ENCODE results near the gene HOXA9. TPM values are rescaled to one million over a fixed set of nuclear protein-coding genes. Genes with fewer than 3 reads are reported as not detected.

Gene HOXA9
- polyA plus RNA-seq, 4 donors = 0.28 to 74.3 TPM; not detected in 2

DNA sequence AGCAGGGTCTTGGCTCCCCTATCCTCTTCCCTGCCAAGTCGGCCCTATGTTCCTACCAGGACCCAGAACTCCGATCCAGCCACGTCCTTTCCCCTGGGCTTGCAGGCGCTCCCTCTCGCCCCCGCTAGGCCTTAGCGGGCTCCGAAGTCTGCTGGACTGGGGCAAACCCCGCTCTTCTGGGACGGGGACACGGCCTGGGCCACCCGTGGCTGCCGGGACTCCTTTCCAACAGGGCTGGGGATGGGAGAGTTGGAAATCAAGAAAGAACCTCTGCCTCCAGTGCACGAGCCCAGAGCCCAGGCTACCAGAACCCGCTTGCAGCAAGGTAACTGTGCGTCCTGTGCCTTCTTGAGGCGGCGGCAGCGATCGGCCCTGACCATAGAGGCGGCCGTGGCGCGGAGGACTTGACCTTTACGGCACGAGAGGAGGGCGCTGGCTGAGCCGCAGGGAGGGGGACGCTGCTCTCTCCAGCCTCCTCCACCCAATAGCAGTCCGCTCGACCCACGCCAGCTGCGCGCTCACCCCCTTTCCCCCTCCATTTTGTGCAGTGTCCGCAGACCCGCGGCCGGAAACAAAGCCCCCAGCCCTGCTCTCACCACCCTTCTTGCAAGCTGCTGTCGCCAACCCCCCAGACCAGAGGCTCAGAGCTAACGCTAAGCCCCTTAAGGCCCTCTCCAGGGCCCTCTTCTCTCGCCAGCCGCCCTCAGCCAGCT, 26.7 kb upstream of the HOXA9 start:
- 7 to 13% (median 8%) methylated on average over 41 to 42 of the region's 42 CpGs for WGBS, 3 donors
- Histone ChIP-seq H3K9me3 (ENCODE audit: control insufficient read depth in 2 of 2, insufficient read depth in 1 of 2, low read depth in 1 of 2, low read length in 1 of 2) (no peaks in the 10 kb centered on the region), H3K36me3 (ENCODE audit: control insufficient read depth in 3 of 3, insufficient read depth in 2 of 3, low read depth in 1 of 3, low read length in 3 of 3) (no peaks in the 10 kb centered on the region), H3K4me1 (ENCODE audit: control insufficient read depth in 3 of 3, insufficient read depth in 2 of 3, low read depth in 1 of 3, low read length in 2 of 3) (peaks cover 0 to 11% (median 5%) of the 10 kb centered on the region in 3 donors), H3K27me3 (ENCODE audit: control insufficient read depth in 3 of 3, insufficient read depth in 3 of 3, low read length in 3 of 3) (peaks cover 14 to 90% (median 67%) of the 10 kb centered on the region in 3 donors), H3K4me3 (ENCODE audit: low read depth in 1 of 3, low read length in 3 of 3) (peak overlapping the region; percentile 27 to 43 (median 31)), H3K27ac (ENCODE audit: low read depth in 1 of 3, low read length in 2 of 3) (peak overlapping the region in 1 of 3 donors; percentile 25)
- FAIRE-seq = no peak
- no peak for DNase-seq

DNA sequence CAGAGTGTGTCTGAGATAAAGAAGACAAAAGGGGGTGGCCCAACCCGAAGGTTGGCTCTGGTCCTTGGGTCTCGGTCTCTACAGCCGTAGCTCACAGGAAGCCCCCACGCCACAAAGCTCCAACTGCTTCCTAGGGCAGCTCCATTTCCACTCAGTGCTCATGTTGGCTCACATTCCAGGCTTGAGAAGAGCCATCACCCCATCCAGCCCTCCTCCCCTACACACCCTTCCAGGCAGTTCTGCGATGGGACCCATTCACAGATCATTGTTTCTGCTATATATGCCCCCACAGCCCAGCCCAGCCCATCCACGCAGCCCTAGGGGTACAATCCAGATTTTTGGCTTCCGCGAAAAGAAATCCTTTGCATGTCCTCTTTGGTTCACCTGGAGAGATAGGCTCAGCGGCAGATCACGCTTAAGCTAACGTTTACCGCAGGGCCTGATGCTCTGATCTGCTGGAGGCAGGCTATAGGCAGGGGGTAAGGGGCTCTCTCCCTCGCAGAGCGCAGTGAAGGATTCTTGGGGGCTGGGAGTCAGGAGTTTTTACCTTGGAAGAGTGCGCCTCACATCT, 25.9 kb upstream of the HOXA9 start:
- FAIRE-seq = no peak
- no peaks in the 10 kb centered on the region for H3K36me3 ChIP-seq (ENCODE audit: control insufficient read depth in 3 of 3, insufficient read depth in 2 of 3, low read depth in 1 of 3, low read length in 3 of 3)

GRCh38 chr7:27189997-27190748, 24.8 kb upstream of the HOXA9 start:
- 19 to 43% (median 32%) methylated on average over 7 of the region's 7 CpGs for WGBS, 3 donors
- FAIRE-seq (no peak), DNase-seq (no peak)
- Histone ChIP-seq H3K27me3 (ENCODE audit: control insufficient read depth in 3 of 3, insufficient read depth in 3 of 3, low read length in 3 of 3) (peaks cover 16 to 97% (median 79%) of the 10 kb centered on the region in 3 donors), H3K27ac (ENCODE audit: low read depth in 1 of 3, low read length in 2 of 3) (peak overlapping the region in 1 of 3 donors; percentile 68), H3K4me1 (ENCODE audit: control insufficient read depth in 3 of 3, insufficient read depth in 2 of 3, low read depth in 1 of 3, low read length in 2 of 3) (peaks cover 0 to 11% (median 5%) of the 10 kb centered on the region in 3 donors), H3K9me3 (ENCODE audit: control insufficient read depth in 2 of 2, insufficient read depth in 1 of 2, low read depth in 1 of 2, low read length in 1 of 2) (peaks cover 0 to 8% of the 10 kb centered on the region in 2 donors), H3K4me3 (ENCODE audit: low read depth in 1 of 3, low read length in 3 of 3) (no peak overlapping the region), H3K36me3 (ENCODE audit: control insufficient read depth in 3 of 3, insufficient read depth in 2 of 3, low read depth in 1 of 3, low read length in 3 of 3) (no peaks in the 10 kb centered on the region)

More for the DNA sequence above, 25.9 kb upstream of the HOXA9 start:
- Histone ChIP-seq H3K9me3 (ENCODE audit: control insufficient read depth in 2 of 2, insufficient read depth in 1 of 2, low read depth in 1 of 2, low read length in 1 of 2) (no peaks in the 10 kb centered on the region), H3K27me3 (ENCODE audit: control insufficient read depth in 3 of 3, insufficient read depth in 3 of 3, low read length in 3 of 3) (peaks cover 14 to 93% (median 69%) of the 10 kb centered on the region in 3 donors), H3K4me1 (ENCODE audit: control insufficient read depth in 3 of 3, insufficient read depth in 2 of 3, low read depth in 1 of 3, low read length in 2 of 3) (peaks cover 0 to 11% (median 5%) of the 10 kb centered on the region in 3 donors), H3K27ac (ENCODE audit: low read depth in 1 of 3, low read length in 2 of 3) (peak overlapping the region in 1 of 3 donors; percentile 9), H3K4me3 (ENCODE audit: low read depth in 1 of 3, low read length in 3 of 3) (peak overlapping the region in 1 of 3 donors; percentile 27)
- no peak for DNase-seq
- WGBS, 3 donors = 16 to 27% (median 24%) methylated on average over 15 of the region's 15 CpGs

- H3K9me3 ChIP-seq (ENCODE audit: control insufficient read depth in 2 of 2, insufficient read depth in 1 of 2, low read depth in 1 of 2, low read length in 1 of 2) = peaks cover 0 to 8% of the 10 kb centered on the region in 2 donors
- peak overlapping the region in 1 of 3 donors; percentile 68 for H3K27ac ChIP-seq (ENCODE audit: low read depth in 1 of 3, low read length in 2 of 3)
- H3K36me3 ChIP-seq (ENCODE audit: control insufficient read depth in 3 of 3, insufficient read depth in 2 of 3, low read depth in 1 of 3, low read length in 3 of 3) = no peaks in the 10 kb centered on the region
- H3K4me3 ChIP-seq (ENCODE audit: low read depth in 1 of 3, low read length in 3 of 3) = peak overlapping the region in 1 of 3 donors; percentile 28
- 7 to 14% (median 11%) methylated on average over 22 of the region's 22 CpGs for WGBS, 3 donors
- peaks cover 16 to 97% (median 83%) of the 10 kb centered on the region in 3 donors for H3K27me3 ChIP-seq (ENCODE audit: control insufficient read depth in 3 of 3, insufficient read depth in 3 of 3, low read length in 3 of 3)
- DNase-seq = no peak
- no peak for FAIRE-seq
- H3K4me1 ChIP-seq (ENCODE audit: control insufficient read depth in 3 of 3, insufficient read depth in 2 of 3, low read depth in 1 of 3, low read length in 2 of 3) = peaks cover 4 to 11% (median 7%) of the 10 kb centered on the region in 3 donors
Observed at GRCh38 chr7:27189295-27189996, 24.1 kb upstream of the HOXA9 start.

DNA sequence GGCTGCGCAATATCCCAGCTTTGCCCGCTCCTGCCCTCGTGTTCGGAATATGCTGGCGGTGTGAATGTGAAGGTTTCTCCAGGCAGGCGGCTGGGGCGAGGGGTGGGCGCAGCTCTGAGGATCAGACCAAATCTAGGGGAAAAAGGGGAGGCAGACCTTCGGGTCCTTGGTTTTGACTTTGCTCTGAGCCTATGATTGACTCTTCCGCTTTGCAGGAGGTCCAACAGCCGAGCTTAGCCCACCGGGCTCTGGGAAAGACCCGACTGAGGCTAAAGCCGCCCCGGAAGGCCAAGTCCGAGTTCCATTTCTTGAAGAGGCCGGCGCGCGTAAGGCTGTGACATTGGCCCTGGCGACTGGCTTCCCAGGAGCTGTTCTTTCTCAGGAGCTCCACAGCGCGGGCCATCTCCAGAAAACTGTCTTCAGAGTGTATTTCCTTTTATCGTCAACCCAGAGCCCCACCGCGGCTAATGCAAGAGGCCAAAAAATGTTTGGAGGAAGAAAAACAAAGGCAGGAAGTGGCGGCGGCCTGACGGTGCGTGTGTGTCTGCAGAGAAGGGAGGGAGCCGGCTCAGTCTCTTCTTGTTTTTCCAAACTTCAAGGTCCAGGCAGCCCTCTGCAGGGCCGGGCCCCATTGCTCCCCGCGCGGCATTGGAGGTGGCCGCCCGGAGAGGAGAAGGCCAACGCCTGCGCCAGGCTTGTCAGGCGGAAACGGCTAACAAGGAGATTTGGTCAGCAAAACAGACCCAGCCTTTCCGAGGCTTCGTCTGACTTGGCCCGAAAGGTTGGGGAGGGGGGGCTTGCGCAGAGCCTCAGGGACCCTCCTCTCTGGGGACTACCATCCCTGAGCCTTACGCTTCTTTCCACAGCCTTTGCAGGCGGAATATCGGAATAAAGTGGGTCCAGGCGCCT, 23.3 kb upstream of the HOXA9 start:
- Histone ChIP-seq H3K27me3 (ENCODE audit: control insufficient read depth in 3 of 3, insufficient read depth in 3 of 3, low read length in 3 of 3) (peaks cover 16 to 96% (median 84%) of the 10 kb centered on the region in 3 donors), H3K36me3 (ENCODE audit: control insufficient read depth in 3 of 3, insufficient read depth in 2 of 3, low read depth in 1 of 3, low read length in 3 of 3) (no peaks in the 10 kb centered on the region), H3K27ac (ENCODE audit: low read depth in 1 of 3, low read length in 2 of 3) (peak overlapping the region in 1 of 3 donors; percentile 68), H3K4me3 (ENCODE audit: low read depth in 1 of 3, low read length in 3 of 3) (peak overlapping the region in 2 of 3 donors; percentile 20 to 28), H3K4me1 (ENCODE audit: control insufficient read depth in 3 of 3, insufficient read depth in 2 of 3, low read depth in 1 of 3, low read length in 2 of 3) (peaks cover 4 to 15% (median 7%) of the 10 kb centered on the region in 3 donors), H3K9me3 (ENCODE audit: control insufficient read depth in 2 of 2, insufficient read depth in 1 of 2, low read depth in 1 of 2, low read length in 1 of 2) (peaks cover 0 to 8% of the 10 kb centered on the region in 2 donors)
- DNase-seq (no peak), FAIRE-seq (no peak)
- WGBS, 3 donors = 4 to 9% (median 8%) methylated on average over 48 to 49 of the region's 49 CpGs

DNA sequence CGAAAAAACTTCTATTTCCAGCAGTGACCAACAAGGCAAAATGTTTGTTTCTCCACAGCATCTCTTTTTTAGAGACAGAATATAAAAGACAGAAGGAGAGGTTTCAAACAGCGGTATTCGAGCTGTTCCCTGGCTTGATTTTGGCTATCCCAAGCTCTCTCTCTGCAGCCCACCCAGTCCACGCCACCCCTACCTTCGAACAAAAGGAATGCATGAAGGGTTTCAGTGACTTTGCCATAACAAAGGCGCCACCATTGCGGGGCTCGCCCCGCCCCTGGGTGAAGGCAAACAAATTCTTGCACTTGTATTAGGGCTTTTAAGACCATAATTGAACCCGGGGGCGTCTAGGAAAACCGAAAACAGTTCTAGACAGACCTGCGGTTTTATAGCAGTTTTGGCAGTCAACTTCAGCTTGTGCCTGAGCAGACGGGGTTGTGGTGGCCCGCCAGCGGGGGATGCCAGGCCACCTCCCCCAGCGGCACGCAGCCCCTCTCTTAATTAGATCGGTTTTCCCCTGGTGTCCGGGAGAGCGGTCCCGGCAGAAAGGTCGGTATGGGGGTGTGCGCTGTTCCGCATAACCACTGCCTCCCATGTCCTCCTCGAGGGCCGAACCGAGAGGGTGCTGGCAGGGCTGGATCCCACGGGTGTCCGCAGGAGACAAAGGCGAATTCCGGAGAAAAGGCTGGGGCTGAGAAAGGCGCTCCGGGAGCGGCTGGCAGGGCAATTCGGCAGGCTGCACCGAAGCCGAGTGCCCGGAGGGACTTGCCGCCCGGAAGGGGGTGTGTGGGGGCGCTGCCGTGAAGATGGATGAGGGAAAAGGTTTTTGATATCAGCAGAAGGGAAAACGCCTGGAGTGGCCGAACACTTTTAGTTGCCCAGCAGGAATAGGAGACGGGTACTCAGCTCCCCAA, 22.4 kb upstream of the HOXA9 start:
- H3K4me3 ChIP-seq (ENCODE audit: low read depth in 1 of 3, low read length in 3 of 3) = peak overlapping the region in 2 of 3 donors; percentile 20 to 28
- H3K27ac ChIP-seq (ENCODE audit: low read depth in 1 of 3, low read length in 2 of 3) = peak overlapping the region in 1 of 3 donors; percentile 68
- H3K4me1 ChIP-seq (ENCODE audit: control insufficient read depth in 3 of 3, insufficient read depth in 2 of 3, low read depth in 1 of 3, low read length in 2 of 3) = peaks cover 2 to 13% (median 4%) of the 10 kb centered on the region in 3 donors
- FAIRE-seq (no peak), DNase-seq (no peak)
- 5 to 8% (median 8%) methylated on average over 46 of the region's 46 CpGs for WGBS, 3 donors
- peaks cover 19 to 96% (median 86%) of the 10 kb centered on the region in 3 donors for H3K27me3 ChIP-seq (ENCODE audit: control insufficient read depth in 3 of 3, insufficient read depth in 3 of 3, low read length in 3 of 3)
- H3K36me3 ChIP-seq (ENCODE audit: control insufficient read depth in 3 of 3, insufficient read depth in 2 of 3, low read depth in 1 of 3, low read length in 3 of 3) = no peaks in the 10 kb centered on the region
- peaks cover 0 to 11% of the 10 kb centered on the region in 2 donors for H3K9me3 ChIP-seq (ENCODE audit: control insufficient read depth in 2 of 2, insufficient read depth in 1 of 2, low read depth in 1 of 2, low read length in 1 of 2)

All from small intestine (tissue), 7 donors.